HG03442 (cell line): ENCODE data around the gene ZNF784.

Source experiments
- ATAC-seq: cut with Tn5 transposase; IDR thresholded peaks from one replicate; pipeline ENCODE4 v1.9.1; 2021; ENCODE audit warnings: mild to moderate bottlenecking, moderate library complexity; ENCODE audit not compliant: unreplicated experiment

ZNF784 gene, protein sequence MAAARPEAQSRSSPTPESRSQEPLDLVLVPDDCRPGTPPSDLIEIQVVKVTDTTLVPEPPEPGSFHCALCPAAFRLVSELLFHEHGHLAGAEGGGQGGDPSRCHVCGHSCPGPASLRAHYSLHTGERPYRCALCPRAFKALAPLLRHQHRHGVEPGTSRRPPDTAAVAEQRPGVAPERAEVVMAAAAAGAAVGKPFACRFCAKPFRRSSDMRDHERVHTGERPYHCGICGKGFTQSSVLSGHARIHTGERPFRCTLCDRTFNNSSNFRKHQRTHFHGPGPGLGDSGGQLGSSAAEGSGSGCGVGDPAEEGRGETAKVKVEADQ

DNA sequence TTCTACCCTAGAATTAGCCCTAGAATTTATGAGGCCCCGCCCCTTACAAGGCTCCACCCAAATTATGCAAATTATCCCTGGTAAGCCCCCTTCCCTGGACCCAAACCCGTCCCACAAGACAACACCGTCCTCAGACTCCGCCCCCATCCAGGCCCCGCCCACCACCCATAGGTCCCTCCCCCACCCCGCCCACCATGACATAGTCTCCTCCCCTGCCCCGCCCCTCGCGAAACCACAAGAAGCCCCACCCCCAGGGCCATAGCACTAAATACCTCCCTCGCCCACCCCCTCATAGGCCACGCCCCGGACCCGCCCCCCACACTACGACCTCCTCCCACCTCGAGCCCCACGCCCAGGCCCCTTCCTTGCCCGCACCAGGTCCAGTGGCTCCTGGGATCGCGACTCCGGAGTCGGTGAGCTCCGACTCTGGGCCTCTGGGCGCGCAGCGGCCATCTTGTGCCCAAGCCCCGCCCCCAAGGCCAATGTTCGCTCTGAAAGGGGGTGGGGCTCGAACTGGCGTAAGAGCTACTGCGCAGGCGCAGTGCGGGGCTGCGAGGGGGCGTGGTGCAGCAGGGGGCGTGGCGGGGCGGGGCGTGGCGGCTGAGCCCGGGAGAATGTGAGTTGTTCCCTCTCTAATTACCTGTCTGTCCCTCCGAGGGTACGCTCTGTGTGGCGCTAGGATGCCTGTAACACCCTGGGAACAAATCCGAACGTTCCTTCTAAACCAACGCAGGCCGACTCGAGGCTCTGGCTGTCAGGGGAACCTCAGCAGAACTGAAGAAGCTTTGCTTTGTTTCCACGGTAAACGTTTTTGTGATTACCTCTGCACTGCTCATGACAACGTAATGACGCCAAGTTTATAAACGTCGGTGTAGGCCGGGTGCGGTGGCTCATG lies at the start of gene ZNF784:
Gene ZNF784 (minus strand): TSS at position 458 of the 895 bp plus-strand sequence. CDS start 5 bp downstream, at position 453.
- ATAC-seq = peak; percentile 61

DNA sequence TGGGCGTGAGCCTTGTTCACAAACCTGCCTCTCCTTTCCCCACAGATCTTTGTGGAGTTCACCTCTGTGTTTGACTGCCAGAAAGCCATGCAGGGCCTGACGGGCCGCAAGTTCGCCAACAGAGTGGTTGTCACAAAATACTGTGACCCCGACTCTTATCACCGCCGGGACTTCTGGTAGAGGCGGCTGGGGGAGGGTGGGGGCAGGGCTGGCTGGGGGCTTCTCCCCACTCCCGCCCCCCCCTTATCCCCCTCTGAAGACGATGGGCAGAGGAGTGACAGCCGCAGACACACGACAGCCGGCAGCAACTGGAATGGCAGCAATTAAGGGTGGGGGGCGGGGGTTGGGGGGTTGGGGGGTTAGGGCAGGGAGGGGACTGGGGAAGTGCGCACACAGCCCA lies 49.5 kb upstream of the ZNF784 start:
- no peak for ATAC-seq

DNA sequence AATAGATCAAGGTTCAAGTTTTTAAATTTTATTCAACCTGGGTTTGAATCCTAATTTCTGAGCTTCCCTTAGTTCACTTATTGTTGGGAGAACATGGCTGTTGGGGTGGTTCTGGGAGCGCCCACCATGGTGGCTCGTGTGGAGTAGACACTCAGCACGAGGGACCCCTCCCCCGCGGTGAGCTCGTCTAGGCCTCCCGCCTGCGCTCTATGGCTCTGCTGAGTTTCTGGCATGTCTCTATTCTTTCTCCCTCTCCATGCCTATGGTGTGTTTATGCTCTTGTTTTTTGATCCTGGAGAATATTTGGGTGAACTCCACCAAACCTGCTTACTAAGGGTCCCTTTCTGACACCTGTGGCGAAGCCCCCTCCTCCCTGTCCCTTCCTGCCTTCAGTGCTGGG lies 49.1 kb upstream of the ZNF784 start:
- ATAC-seq = no peak

DNA sequence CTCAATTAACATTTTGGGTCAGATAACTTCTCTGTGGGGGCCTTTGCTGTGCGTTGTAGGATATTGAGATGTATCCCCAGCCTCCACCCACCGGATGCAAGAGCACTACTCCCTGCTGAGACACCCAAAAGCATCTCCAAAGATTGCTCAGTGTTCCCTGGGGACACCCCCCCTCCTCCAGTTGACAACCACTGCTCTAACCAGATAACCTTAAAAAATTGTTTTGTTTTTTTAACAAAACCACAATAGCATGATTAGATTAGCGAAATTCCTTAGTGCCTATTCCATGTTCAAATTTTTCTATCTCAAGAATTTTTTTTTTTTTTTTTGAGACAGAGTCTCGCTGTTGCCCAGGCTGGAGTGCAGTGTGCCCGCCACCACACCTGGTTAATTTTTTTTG lies 48.1 kb upstream of the ZNF784 start:
- no peak for ATAC-seq

DNA sequence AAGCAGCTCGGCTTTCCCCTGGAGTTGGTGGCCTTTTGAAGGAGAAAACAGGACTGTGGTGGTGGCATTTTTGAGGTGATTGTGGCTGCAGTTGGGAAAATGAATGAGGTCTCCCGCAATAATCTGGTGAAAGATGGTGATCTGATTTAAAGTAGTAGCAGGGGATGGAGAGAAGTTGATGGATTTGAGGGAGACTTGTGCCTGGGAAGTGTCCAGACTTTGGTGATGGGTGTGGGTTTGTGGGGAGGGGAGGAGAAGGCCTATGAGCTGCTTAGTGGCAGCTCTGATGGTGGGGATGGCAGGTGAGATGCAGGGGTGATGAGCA lies 46.6 kb upstream of the ZNF784 start:
- no peak for ATAC-seq

DNA sequence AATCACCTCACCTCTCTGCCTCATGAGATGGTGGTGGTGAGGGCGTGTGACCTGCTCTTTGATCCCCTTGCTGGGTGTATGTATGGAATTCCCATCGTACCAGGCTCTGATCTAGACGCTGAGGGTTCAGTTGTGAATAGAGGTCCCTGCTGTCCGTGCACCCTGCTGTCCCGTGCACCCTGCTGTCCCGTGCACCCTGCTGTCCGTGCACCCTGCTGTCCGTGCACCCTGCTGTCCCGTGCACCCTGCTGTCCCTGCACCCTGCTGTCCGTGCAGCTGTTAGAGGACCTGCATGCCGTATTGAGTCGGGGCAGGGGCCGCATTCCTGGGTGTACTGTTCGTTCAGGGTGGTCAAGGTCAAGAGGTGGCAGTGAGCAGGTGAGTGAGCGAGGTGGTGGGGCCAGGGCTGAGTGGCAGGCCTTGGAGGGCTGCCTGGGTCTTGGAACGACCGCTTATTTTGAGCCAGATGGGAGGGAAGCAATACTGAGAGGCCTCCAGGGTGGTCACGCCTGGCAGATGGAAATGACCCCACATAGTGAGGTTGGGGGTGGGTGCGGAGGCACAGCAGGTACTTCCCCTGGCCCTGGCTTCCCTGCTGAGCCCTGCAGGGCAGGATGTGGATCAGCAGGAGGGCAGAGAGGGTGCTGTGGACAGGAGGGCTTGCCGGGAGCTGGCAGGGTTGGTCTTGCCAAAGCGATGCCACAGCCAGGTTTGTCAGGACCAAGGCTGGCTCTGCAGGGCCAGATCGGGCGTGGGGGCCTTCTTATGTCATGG lies 46.1 kb upstream of the ZNF784 start:
- ATAC-seq = no peak

DNA sequence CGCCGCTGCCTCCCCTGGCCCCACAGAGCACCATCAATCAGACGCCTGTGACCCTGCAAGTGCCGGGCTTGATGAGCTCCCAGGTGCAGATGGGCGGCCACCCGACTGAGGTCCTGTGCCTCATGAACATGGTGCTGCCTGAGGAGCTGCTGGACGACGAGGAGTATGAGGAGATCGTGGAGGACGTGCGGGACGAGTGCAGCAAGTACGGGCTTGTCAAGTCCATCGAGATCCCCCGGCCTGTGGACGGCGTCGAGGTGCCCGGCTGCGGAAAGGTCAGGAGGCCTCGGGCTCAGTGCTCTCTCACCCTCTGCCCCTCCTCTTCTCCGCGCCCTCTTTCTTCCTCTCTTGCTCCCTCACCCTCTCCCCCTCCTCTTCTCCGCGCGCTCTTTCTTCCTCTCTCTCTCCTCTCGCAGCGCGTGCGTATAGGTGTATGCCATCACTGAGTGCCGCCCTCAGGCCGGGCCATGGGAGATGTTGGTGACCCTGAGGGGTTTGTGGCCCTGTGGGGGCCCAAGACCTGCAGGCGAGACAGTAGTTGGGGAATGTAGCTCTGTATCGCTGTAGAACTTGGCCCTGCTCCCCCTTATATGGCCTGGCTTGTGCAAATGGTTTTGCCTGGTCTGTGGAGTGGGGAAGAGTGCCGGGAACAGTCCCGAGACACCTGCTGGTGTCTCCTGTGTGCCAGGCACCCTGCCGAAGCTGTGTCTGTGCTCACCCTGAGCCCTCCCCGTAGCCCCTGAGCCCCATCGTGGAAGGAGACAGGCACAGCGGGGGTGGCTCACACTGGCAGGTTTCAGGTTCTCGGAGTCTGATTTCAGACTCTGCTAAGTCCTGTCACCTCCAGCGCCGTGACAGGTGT lies 45.3 kb upstream of the ZNF784 start:
- ATAC-seq = no peak

DNA sequence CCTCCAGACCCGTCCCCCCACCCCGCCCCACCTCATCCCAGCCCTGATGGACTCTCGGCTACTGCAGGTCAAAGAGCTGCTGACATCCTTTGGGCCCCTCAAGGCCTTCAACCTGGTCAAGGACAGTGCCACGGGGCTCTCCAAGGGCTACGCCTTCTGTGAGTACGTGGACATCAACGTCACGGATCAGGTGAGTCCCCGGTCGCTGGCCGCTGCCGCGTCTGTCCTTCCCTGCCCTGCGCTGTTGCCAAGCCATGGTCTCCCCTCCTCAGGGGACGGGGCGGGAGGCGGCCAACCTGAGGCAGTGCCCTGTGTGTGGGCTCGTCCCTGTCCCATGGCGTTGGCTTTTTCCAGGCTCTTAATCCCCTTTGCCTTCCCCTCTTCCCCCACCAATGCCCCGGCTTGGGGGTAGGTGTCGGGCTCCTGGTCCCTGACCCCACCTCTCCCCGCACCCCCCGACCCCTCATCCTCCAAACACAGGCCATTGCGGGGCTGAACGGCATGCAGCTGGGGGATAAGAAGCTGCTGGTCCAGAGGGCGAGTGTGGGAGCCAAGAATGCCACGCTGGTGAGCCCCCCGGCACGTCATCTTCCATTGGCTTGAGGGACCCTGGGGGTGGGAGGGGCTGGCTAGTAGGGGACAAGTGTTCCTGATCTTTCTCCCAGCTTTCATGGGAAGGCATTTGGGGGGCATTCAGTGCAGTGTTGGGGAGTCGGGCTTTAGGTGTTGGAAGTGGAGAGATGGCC lies 44.4 kb upstream of the ZNF784 start:
- ATAC-seq = no peak

DNA sequence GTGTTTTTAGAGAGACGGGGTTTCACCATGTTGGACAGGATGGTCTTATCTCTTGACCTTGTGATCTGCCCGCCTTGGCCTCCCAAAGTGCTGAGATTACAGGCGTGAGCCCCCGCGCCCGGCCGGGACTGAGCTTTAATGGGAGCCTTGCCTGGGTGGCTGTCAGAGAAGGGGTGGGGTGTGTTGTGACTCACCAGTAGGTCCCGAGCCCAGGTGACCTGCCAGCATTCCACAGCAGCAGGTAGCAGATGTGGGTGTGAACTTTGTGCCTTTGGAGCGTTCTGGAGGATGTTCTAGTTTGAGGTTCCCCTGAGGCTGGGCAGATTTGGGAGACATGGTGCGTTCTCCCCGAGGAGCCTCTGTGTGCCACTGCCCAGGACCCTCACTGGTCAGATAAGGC lies 43.6 kb upstream of the ZNF784 start:
- ATAC-seq = no peak

DNA sequence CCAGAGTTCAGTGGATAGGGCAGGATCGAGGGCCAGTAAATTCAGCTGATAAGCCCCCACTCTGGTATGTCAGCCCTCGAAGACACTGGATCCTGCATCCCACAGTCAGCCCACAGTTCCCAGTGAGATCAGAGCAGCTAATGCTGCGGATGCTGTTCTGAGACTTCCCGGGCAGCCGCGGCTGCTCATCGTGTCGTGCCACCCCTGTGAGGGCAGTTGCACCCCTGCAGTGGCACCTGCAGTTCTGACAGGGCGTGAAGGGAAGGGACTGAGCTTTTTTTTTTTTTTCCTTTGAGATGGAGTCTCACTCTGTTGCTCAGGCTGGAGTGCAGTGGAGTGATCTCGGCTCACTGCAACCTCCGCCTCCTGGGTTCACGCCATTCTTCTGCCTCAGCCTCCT lies 43.1 kb upstream of the ZNF784 start:
- no peak for ATAC-seq

DNA sequence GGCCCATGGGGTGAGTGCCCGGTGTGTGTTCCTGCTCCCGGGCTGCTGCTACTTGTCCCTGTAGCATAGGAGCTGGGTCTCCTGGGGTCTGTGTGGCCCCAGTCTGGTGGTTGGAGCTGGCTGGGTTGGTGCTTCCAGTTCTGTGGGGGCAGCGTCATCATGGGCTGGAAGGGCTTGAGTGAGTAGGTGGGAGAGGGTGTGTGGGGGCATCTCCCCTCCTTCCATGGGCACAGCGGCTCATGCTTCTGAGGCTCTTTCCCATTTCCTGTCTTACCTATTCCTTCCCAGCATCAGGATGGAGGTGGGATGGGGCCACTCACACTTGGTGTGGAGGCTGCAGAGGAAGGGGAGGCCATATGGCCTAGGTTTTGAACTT lies 42.6 kb upstream of the ZNF784 start:
- no peak for ATAC-seq

DNA sequence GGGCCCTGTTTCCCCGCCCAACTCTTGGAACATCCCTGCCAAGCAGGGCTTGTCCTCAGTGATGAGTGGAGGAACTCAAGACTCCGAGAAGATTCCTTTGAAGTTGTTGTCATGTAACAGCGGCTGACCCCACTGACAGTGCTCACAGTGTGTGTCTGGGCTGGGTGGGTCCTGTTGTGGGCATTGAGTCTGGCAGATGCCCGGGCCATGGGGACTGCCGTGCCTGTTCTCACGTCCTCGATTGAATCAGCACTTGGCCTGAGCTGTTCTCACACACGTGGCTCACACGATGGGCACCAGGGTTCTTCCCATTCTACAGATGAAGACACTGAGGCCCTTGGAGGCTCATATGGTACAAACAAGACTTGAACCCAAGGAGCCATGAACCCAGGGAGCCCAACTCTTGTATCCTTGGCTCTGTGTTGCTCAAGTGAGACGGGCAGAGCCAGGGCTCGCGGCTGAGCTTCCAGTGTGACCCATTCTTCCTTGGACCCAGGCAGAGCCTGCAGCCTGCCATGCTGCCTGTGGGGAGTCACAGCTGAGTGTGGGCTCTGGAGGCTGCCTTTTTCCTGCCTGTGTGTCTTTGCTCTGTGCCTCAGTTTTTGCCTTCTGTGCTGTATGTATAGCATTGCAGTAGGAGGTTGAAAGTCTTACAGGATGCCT lies 42.1 kb upstream of the ZNF784 start:
- ATAC-seq = no peak

DNA sequence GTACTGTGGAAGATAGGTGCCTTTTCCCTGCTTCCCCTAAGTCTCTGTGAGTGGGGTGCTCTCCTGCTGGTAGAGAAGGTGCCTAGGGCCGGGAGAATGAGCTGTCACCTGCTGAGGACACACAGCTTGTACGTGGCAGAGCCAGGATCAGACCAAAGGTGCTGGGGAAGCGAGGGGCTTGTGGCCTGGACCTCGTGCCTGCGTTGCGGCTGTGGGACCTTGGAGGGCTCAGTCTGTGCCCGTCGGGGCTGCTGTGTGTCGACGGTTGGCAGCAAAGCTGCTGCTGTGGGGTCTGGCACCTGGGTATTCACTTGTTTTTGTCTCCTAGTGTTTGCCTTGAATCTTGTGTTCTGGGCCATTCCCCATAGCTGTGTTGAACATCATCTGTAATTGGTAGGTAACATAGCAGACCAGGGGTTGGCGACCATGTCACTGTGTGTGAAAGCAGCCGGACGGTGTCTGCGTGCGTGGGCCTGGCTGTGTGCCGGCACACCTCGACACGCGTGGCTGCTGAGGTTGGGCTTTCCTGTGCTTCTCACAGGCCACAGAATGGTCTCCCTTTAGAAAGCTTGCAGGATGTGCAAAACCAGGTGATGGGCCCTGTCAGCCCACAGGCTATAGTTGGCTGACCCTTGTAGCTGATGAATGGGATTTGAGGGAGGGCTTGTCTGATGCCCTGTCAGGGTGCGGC lies 39.6 kb upstream of the ZNF784 start:
- ATAC-seq = no peak

DNA sequence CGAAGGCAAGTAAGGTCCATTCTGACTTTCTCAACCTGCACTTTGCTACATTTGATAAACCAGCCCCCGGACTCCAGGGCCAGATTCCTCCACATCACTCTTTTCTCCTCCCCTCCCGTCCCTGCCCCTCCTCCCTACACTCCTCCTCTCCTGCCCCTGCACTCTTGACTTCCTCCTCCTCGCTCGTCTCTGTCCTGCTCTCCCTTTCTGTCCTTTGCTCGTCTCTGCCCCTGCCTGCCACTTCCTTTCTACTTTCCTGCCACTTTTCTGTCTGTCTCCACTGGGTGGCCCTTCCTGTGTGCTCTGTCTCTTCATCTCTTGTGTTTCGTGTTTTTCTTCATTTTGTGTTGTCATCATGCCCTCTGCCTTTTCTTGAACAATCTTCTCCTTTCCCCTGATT lies 37.5 kb upstream of the ZNF784 start:
- no peak for ATAC-seq

DNA sequence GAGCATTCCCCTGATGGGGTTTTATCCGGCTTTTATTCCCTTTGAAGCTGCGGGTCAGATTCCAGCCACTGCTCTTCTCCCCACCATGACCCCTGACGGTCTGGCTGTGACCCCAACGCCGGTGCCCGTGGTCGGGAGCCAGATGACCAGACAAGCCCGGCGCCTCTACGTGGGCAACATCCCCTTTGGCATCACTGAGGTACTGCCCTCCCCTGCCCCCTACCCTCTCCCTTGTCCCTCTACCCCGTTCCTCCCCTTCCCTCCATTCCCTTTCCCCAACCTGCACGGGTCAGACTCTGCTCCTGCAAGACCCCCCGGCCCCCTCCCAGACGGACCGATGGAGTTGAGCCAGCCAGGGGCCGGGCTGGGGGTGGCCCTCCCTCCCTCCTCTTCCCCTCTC lies 36.6 kb upstream of the ZNF784 start:
- ATAC-seq = no peak

DNA sequence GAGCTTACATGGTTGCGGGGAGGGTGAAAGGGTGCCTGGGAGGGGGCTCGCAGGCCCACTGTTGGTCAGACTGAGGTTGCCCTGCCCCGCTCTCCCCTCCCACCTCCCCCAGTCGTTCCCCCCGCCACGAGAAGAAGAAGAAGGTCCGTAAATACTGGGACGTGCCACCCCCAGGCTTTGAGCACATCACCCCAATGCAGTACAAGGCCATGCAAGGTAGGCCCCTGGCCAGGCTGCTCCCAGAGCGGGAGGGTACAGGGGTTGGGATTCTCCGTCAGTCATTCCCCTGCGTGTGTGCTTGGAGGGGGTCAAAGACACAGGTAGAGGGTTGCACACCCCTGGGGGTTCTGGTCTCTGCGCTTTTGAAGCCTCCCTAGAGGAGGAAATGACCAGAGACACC lies 36.0 kb upstream of the ZNF784 start:
- no peak for ATAC-seq

DNA sequence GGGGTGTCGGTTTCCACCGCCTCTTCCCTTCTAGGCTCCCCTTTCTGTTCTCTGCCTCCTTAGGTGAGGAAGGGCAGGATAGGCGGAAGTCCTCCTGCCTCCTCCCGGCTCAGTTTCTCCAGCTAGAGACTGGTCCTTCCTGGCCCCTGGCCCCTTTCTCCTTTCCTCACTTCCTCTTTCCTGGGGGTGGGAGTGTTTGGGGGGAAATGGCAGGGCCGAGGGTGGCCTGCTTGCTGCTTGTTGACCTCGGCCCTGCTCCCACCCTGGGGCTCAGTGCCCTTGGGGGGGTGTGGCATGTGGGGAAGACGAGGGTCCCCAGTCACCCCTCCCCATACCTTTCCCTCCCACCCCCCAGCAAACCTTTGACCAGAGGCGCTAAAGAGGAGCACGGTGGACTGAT lies 35.5 kb upstream of the ZNF784 start:
- no peak for ATAC-seq

DNA sequence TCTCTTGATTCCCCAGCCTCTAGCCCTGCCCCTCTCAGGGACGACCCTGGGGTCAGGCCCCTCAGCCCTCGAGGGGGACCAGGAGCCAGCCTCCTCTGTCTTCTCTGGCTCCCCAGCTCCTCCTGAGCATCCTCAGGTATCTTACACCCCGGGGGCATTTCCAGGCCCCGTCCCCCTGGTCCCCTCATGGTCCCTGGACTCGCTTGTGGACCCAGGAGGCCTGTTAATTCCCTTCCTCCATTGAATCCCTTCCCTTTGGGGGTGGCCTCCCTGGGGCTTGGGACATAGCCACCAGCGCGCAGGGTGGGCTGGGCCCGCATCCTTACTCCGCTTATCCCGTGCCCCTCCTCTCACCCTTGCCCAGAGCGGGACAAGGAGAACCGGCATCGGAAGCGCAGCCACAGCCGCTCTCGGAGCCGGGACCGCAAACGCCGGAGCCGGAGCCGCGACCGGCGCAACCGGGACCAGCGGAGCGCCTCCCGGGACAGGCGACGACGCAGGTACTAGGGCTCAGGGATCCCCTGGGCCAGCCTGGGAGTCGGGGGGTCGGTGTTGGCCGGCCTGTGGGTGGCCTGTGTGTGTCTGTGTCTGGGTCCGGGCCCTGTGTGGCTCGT lies 34.6 kb upstream of the ZNF784 start:
- no peak for ATAC-seq
